Lower lobe of right lung (tissue), 2 donors: ENCODE measurements around the gene SCN3B. TPM values are rescaled to one million over a fixed set of nuclear protein-coding genes. Genes with fewer than 3 reads are reported as not detected.

Experiments
- ATAC-seq, 2 donors: fragments of 200-7000 bp; cut with Tn5 transposase; one replicate each; pipeline ENCODE4 v1.9.1; 2020 to 2022; ENCODE audit warnings: mild to moderate bottlenecking in 2 of 2, moderate library complexity in 2 of 2
- DNase-seq: peaks from one replicate; pipeline ENCODE4 v3.0.0-alpha.2; 2020
- H3K27ac ChIP-seq: fragments of 200-600 bp; one replicate; pipeline ENCODE4 v1.8.0; 2022
- H3K27me3 ChIP-seq: fragments of 200-600 bp; one replicate; pipeline ENCODE4 v1.8.0; 2022; ENCODE audit warnings: low read depth
- H3K36me3 ChIP-seq: fragments of 200-600 bp; one replicate; pipeline ENCODE4 v1.8.0; 2022; ENCODE audit warnings: mild to moderate bottlenecking
- H3K4me1 ChIP-seq: fragments of 200-600 bp; one replicate; pipeline ENCODE4 v1.8.0; 2022
- H3K4me3 ChIP-seq: fragments of 200-600 bp; one replicate; pipeline ENCODE4 v1.8.0; 2022; ENCODE audit warnings: mild to moderate bottlenecking
- H3K9me3 ChIP-seq: fragments of 200-600 bp; one replicate; pipeline ENCODE4 v1.8.0; 2022
- CTCF ChIP-seq: fragments of 200-600 bp; IDR thresholded peaks from one replicate; pipeline ENCODE4 v1.8.0; 2022; ENCODE audit warnings: antibody characterized with exemption, mild to moderate bottlenecking
- intact Hi-C: fragments of 100-400 bp; cut with DNase I; formaldehyde crosslinking; loops from one replicate; pipeline ENCODE4 v1.11.0; 2022
- total RNA-seq: library from RNA; stranded (reverse); fragmentation: NEBNext Ultra II Directional; extraction: Animal tissue kit (Norgen Biotek cat#: 25700); gene quantifications from one replicate; pipeline ENCODE4 v1.2.1, GENCODE V29; 2021
- donor health status: DM: no; HTN: yes; CAD: no; lungs with severe emphysema.

SCN3B gene
- total RNA-seq, 1 donor from 2014 or later: 3.2 TPM

- Histone ChIP-seq H3K27me3 (peaks cover 8% of the 10 kb centered on the region), H3K27ac (no peak overlapping the region), H3K36me3 (no peaks in the 10 kb centered on the region), H3K9me3 (no peaks in the 10 kb centered on the region), H3K4me3 (no peak overlapping the region), H3K4me1 (no peaks in the 10 kb centered on the region)
- DNase-seq (no peak), ATAC-seq (no peak)
- no peak for TF ChIP-seq CTCF
- intact Hi-C loops: no loop called here
Observed at GRCh38 chr11:123581651-123582399, 72.6 kb downstream of the SCN3B start.

GRCh38 chr11:123580557-123581275 lies 73.7 kb downstream of the SCN3B start:
- peak; percentile 90 for TF ChIP-seq CTCF
- peaks cover 15% of the 10 kb centered on the region for H3K27me3 ChIP-seq
- H3K9me3 ChIP-seq: no peaks in the 10 kb centered on the region
- peak; percentile 83 for DNase-seq
- no peaks in the 10 kb centered on the region for H3K4me1 ChIP-seq
- ATAC-seq: peak; percentile 85 to 87
- intact Hi-C loops: no loop called here
- no peak overlapping the region for H3K4me3 ChIP-seq
- no peak overlapping the region for H3K27ac ChIP-seq
- no peaks in the 10 kb centered on the region for H3K36me3 ChIP-seq

- H3K4me3 ChIP-seq: no peak overlapping the region
- TF ChIP-seq CTCF: no peak
- H3K4me1 ChIP-seq: no peaks in the 10 kb centered on the region
- no peaks in the 10 kb centered on the region for H3K9me3 ChIP-seq
- H3K27me3 ChIP-seq: peaks cover 15% of the 10 kb centered on the region
- ATAC-seq (no peak), DNase-seq (no peak)
- intact Hi-C loops: no loop called here
- H3K27ac ChIP-seq: no peak overlapping the region
- H3K36me3 ChIP-seq: no peaks in the 10 kb centered on the region
Observed at GRCh38 chr11:123580137-123580536, 74.3 kb downstream of the SCN3B start.

- Histone ChIP-seq H3K27me3 (peaks cover 15% of the 10 kb centered on the region), H3K9me3 (no peaks in the 10 kb centered on the region), H3K27ac (no peak overlapping the region), H3K4me3 (no peak overlapping the region), H3K4me1 (no peaks in the 10 kb centered on the region), H3K36me3 (no peaks in the 10 kb centered on the region)
- no peak for TF ChIP-seq CTCF
- DNase-seq: no peak
- intact Hi-C loops: no loop called here
- ATAC-seq: no peak
Observed at GRCh38 chr11:123579482-123579812, 75.0 kb downstream of the SCN3B start.

Other genes starting within 250 kb of the SCN3B start
- 9.9 TPM for gene GRAMD1B, start 224.4 kb downstream of the SCN3B start, total RNA-seq
- 10.6 TPM for gene ZNF202, start 87.0 kb upstream of the SCN3B start, total RNA-seq
- gene OR6X1, start 99.9 kb upstream of the SCN3B start, total RNA-seq: not detected
- not detected for gene OR6M1, start 151.7 kb upstream of the SCN3B start, total RNA-seq
- not detected for gene TMEM225, start 231.0 kb upstream of the SCN3B start, total RNA-seq
- not detected for gene OR8D4, start 247.5 kb upstream of the SCN3B start, total RNA-seq